HG03025 (cell line): ENCODE measurements around the gene KRT6A.
"Not testable (repeated sequence)": the region's sequence is repeated elsewhere in the genome, so short reads cannot be mapped to it uniquely, and the experiment has no call there.

Experiments
- ATAC-seq: cut with Tn5 transposase; IDR thresholded peaks from one replicate; pipeline ENCODE4 v1.9.1; 2021; ENCODE audit warnings: mild to moderate bottlenecking, moderate library complexity; ENCODE audit not compliant: unreplicated experiment, low FRiP score

The KRT6A gene

GRCh38 chr12:52474212-52474611 lies 18.8 kb downstream of the KRT6A start:
- ATAC-seq, result no peak

DNA sequence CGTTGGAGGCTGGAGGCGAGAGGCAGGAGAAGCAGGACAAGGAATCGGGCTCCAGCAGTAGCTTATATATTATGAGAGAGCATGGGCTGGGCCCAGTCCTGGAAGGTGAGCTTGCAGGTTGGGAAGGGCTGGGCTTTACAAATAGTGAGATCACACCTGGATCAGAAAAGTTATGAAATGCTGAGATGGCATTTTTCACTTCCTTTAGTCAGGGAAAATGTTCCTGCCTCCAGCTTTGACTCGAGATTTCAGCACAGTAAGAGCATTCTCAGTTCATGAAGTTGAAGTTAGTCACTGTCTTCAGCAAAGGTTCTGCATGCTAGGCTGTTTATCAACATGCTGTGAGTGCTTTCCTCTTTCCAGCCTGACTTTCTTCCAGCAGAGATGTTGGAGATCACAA lies 19.3 kb downstream of the KRT6A start, which contains the start of gene KRT6C:
Gene KRT6C, minus strand, starts transcription at position 38 of the 400 bp plus-strand sequence. CDS start 68 bp downstream, outside the sequence.
- no peak for ATAC-seq

- no peak for ATAC-seq
Observed at GRCh38 chr12:52469853-52470252, 23.2 kb downstream of the KRT6A start.

GRCh38 chr12:52464897-52465296 lies 28.2 kb downstream of the KRT6A start:
- ATAC-seq, result no peak

GRCh38 chr12:52461693-52462092 lies 31.4 kb downstream of the KRT6A start:
- no peak for ATAC-seq

GRCh38 chr12:52458861-52459260 lies 34.2 kb downstream of the KRT6A start:
- ATAC-seq, result no peak

GRCh38 chr12:52455821-52456220 lies 37.2 kb downstream of the KRT6A start:
- no peak for ATAC-seq

GRCh38 chr12:52454411-52455201 lies 38.5 kb downstream of the KRT6A start:
- ATAC-seq, result no peak

GRCh38 chr12:52452101-52452500 lies 41.0 kb downstream of the KRT6A start, which contains the start of gene KRT6B:
Gene KRT6B (minus strand): TSS chr12:52452146. CDS start chr12:52452078, 68 bp downstream.
- ATAC-seq, result no peak

DNA sequence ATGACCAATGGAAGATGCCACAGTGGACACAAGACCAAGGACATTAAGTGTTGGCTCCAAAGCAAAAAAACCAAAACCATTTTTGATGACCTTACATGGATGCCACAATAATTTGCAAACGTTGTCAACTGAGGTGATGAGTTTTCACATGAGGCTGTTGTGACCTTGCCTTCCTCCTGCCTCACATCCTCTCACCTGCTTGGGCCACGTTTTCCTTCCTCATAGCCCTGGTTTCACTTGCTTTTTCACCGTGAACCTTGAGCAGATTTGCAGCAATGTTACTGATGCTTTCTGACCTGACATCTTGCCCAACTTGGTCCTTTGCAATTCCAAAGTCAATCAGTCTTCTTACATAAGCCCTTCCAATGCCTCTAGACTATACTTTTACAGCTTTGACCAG lies 44.8 kb downstream of the KRT6A start:
- ATAC-seq, result no peak

- ATAC-seq, result not testable (repeated sequence)
Observed at GRCh38 chr12:52447196-52447595, 45.9 kb downstream of the KRT6A start.

GRCh38 chr12:52446367-52447045 lies 46.6 kb downstream of the KRT6A start:
- ATAC-seq, result no peak

- no peak for ATAC-seq
Observed at GRCh38 chr12:52445876-52446275, 47.2 kb downstream of the KRT6A start.

DNA sequence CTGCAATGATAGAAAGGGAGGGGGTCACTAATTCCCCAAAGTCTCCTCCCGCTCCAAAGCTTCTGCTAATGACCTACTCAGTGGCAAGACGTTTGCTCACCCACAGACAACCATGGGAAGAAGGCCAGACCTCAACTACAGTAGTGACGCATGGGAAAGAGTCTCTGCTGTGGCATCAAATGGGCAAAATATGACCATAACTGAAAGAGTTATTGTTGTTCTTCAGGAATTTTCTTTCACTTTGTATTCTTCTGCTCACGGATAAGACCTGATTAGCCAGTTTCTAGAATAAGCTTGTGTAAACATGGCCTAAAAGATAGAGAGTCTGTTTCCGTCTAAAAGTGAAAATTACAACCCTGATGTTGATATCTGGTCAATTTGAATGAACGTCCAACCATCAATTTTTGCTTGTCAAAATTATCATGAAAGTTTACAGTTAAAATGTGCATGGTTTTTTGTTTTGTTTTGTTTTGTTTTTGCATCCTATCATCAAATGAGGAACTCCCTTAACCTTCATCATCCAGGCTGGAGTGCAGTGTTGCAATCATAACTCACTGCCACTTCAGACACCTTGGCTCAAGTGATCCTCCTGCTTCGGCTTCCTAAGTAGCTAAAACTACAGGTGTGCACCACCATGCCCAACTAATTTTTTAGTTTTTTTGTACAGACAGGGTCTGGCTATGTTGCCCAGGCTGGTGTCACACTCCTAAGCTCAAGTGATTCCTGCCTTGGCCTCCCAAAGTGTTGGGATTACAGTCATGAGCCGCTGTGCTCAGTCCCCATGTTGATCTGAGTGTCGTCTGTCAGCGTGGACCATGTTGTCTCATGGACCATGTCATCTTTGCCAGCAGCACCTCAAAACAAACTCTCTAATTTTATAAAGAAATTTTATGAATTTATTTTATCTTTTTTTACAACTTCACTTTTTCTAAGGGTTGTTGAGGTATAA lies 48.1 kb downstream of the KRT6A start:
- no peak for ATAC-seq

- no peak for ATAC-seq
Observed at GRCh38 chr12:52443966-52444365, 49.1 kb downstream of the KRT6A start.

DNA sequence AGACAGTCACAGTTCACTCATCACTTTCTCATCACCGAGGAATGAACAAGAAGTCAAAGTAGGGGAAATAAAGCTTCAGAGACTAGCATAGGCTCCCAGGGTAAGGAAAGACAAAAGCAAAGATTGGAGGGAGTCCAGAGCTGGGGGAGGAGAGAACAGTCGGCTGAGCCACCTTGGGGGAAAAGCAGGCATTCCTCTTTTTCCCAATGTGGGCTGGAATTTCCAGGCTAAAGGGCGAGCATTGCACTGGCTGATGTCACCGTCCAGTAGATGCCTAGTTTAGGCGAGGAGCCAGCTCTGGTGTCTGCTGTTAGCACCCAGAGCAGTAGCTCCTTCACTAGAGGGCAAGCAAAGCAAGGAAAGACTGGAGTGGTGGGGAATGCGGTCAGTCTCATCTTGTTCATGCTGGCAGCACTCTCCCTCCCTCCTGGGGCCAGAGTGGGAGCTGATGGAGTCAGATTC lies 50.4 kb downstream of the KRT6A start:
- no peak for ATAC-seq

GRCh38 chr12:52441320-52441911 lies 51.6 kb downstream of the KRT6A start:
- ATAC-seq, result no peak

DNA sequence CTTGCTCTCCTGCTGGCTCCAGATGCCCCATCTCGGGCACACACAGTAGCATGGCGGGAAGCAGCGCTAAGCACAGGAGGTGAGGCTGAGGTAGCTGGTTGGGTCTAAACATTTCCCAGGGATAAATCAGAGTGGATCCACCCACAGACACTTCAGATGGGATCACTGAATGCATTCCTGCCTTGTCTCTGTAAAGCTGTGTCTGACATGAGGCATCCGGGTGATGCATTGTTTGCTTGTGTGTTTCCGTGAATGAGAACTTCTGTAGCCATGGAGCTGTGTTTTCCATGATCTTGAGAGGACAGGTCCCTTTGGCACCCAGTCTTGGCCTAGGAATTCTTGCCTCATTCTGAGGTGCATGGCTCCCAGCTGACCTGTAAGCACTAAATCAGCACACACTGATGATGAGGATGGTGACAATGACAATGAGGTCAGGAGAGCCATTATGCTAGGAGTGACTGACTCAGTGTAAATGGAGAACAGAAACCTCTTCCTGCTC lies 52.2 kb downstream of the KRT6A start:
- ATAC-seq, result no peak

- ATAC-seq, result no peak
Observed at GRCh38 chr12:52439845-52440244, 53.2 kb downstream of the KRT6A start.

- ATAC-seq, result no peak
Observed at GRCh38 chr12:52439420-52439819, 53.6 kb downstream of the KRT6A start.
